ENCODE results near the gene KCNMA1.

Gene KCNMA1

GRCh38 chr10:76866841-76867586, 770.6 kb downstream of the KCNMA1 start:
- DNase-seq (ENCODE audit: low read depth): no peak
- TF ChIP-seq, protein P1, sequence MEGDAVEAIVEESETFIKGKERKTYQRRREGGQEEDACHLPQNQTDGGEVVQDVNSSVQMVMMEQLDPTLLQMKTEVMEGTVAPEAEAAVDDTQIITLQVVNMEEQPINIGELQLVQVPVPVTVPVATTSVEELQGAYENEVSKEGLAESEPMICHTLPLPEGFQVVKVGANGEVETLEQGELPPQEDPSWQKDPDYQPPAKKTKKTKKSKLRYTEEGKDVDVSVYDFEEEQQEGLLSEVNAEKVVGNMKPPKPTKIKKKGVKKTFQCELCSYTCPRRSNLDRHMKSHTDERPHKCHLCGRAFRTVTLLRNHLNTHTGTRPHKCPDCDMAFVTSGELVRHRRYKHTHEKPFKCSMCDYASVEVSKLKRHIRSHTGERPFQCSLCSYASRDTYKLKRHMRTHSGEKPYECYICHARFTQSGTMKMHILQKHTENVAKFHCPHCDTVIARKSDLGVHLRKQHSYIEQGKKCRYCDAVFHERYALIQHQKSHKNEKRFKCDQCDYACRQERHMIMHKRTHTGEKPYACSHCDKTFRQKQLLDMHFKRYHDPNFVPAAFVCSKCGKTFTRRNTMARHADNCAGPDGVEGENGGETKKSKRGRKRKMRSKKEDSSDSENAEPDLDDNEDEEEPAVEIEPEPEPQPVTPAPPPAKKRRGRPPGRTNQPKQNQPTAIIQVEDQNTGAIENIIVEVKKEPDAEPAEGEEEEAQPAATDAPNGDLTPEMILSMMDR (IDR thresholded peaks at IDR 0.05; ENCODE audit: control insufficient read depth, insufficient read depth, low read depth, low read length, missing control alignments): no peak
- no peak overlapping the region for H3K4me3 ChIP-seq (ENCODE audit: control insufficient read depth, low read depth, low read length)

- no peak for DNase-seq (ENCODE audit: low read depth)
- TF ChIP-seq, protein P1 (IDR thresholded peaks at IDR 0.05; ENCODE audit: control insufficient read depth, insufficient read depth, low read depth, low read length, missing control alignments): no peak
- H3K4me3 ChIP-seq (ENCODE audit: control insufficient read depth, low read depth, low read length): no peak overlapping the region
These were observed 772.7 kb downstream of the KCNMA1 start for GRCh38 chr10:76864922-76865321.

DNA sequence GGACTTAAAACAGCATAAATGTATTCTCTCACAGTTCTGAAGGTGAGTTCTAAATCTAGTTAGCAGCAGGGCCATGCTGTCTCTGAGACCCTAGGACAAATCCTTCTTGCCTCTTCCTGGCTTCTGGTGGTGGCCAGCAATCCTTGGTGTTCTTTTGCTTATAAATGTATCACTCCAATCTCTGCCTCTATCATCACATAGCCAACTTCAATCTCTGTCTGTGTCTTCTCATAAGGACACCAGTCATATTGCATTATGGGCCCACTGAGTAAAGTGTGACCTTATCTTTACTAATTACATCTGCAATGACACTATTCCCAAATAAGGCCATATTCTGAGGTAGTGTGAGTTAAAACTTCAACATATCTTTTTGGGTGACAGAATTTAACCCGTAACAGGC, 778.9 kb downstream of the KCNMA1 start:
- TF ChIP-seq, protein P1 (IDR thresholded peaks at IDR 0.05; ENCODE audit: control insufficient read depth, insufficient read depth, low read depth, low read length, missing control alignments): no peak
- no peak for DNase-seq (ENCODE audit: low read depth)
- no peak overlapping the region for H3K4me3 ChIP-seq (ENCODE audit: control insufficient read depth, low read depth, low read length)

- no peak overlapping the region for H3K4me3 ChIP-seq (ENCODE audit: control insufficient read depth, low read depth, low read length)
- TF ChIP-seq, protein P1 (IDR thresholded peaks at IDR 0.05; ENCODE audit: control insufficient read depth, insufficient read depth, low read depth, low read length, missing control alignments): no peak
- no peak for DNase-seq (ENCODE audit: low read depth)
These were observed 796.8 kb downstream of the KCNMA1 start for GRCh38 chr10:76840802-76841201.

- no peak for DNase-seq (ENCODE audit: low read depth)
- no peak overlapping the region for H3K4me3 ChIP-seq (ENCODE audit: control insufficient read depth, low read depth, low read length)
- TF ChIP-seq, protein P1 (IDR thresholded peaks at IDR 0.05; ENCODE audit: control insufficient read depth, insufficient read depth, low read depth, low read length, missing control alignments): no peak
These were observed 798.3 kb downstream of the KCNMA1 start for GRCh38 chr10:76839276-76839675.

- H3K4me3 ChIP-seq (ENCODE audit: control insufficient read depth, low read depth, low read length): no peak overlapping the region
- no peak for DNase-seq (ENCODE audit: low read depth)
- TF ChIP-seq, protein P1 (IDR thresholded peaks at IDR 0.05; ENCODE audit: control insufficient read depth, insufficient read depth, low read depth, low read length, missing control alignments): no peak
These were observed 807.4 kb downstream of the KCNMA1 start for GRCh38 chr10:76830218-76830617.
